HG02852 (cell line): ENCODE data around the gene SLC45A1.
"Not testable (repeated sequence)": the region's sequence is repeated elsewhere in the genome, so short reads cannot be mapped to it uniquely, and the experiment has no call there.

Source experiments
- ATAC-seq: cut with Tn5 transposase; IDR thresholded peaks from one replicate; pipeline ENCODE4 v1.9.1; 2021; ENCODE audit warnings: mild to moderate bottlenecking, moderate library complexity; ENCODE audit not compliant: unreplicated experiment

SLC45A1 gene

DNA sequence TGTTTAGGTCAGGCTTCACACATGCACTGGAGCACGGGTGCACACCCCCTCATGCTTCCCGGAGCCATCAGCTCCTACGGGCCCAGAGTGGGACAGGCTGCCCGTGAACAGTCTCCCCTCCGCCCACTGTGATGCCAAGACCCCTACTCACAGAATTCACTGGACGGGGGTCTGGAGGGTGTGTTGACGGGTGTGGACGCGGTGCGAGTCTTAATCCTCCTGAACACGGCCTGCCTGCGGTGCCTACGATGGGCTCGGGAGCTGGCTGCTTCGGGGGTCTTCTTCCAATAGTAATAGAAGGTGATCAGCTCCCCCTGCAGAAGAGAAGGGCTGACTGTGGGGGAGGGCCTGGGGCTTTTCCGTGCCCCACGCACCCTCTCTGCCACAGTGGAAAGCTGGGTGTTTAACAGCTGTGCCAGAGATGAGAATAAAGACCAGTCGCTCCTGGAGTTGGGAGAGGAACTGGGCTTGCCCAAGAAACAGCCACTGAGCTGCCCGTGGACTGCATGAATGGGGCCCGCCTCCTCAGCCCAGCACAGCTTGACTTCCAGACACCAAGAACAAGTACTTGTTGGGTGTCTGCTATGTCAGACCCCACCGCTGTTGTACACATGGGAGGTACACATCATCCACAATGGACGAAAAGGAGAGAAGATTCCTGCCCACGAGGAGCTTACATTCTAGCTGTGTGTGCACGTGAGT, 47.9 kb downstream of the SLC45A1 start:
- no peak for ATAC-seq

DNA sequence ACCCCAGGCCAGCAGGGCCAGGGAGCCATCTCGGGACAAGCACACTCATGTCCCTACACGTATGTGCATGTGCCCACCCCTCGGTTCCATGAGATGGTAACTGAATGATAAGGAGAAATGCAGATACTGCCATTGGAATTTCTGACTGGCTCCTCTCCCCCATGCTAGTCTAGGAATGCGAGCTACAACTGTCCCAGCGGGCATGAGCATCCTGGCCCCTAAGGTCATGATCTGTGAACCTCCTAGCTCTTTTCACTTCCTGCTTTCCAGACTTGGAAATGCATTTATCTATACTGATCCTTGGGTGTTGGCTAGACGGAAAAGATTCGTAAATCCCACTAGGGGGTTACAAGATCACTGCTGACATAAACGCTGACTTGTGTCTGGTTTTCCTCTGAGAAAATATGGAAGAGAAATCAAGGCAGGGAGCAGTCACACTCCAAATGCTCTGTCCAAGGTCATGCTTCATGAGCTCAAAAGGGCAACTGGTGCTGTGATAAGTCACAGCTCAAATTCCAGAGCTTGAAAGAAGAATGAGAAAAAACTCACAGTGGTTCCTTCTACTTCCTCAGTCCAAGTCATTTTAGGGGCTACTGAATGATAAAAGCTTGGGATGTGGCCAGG, 49.8 kb downstream of the SLC45A1 start:
- ATAC-seq, result no peak

DNA sequence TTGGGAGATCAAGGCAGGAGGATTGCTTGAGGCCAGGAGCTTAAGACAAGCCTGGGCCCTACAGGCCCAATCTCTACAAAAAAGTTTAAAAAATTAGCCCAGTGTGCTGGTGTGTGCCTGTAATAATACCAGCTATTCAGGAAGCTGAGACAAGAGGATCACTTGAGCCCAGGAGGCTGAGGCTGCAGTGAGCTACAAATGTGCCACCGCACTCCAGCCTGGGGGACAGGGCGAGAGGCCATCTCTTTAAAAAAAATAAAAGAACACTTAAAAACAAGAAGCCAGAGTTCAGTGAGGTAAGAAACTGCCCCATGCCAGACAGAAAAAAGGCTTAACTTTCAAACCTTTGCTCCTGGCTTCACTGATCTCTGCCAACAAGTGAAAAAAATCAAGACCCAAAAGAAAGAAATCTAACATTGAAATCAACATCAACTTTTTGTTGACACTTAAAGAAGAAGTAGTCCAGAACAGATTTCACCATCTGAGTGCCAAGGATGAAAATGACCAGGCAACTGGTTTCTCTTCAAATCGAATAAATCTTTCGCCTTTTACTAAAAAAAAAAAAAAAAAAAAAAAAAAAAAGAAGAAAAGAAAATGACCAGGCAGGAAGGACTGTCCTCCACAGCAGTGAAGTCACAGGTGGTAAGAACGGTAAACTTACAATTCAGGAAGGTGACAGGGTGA, 51.2 kb downstream of the SLC45A1 start:
- no peak for ATAC-seq

DNA sequence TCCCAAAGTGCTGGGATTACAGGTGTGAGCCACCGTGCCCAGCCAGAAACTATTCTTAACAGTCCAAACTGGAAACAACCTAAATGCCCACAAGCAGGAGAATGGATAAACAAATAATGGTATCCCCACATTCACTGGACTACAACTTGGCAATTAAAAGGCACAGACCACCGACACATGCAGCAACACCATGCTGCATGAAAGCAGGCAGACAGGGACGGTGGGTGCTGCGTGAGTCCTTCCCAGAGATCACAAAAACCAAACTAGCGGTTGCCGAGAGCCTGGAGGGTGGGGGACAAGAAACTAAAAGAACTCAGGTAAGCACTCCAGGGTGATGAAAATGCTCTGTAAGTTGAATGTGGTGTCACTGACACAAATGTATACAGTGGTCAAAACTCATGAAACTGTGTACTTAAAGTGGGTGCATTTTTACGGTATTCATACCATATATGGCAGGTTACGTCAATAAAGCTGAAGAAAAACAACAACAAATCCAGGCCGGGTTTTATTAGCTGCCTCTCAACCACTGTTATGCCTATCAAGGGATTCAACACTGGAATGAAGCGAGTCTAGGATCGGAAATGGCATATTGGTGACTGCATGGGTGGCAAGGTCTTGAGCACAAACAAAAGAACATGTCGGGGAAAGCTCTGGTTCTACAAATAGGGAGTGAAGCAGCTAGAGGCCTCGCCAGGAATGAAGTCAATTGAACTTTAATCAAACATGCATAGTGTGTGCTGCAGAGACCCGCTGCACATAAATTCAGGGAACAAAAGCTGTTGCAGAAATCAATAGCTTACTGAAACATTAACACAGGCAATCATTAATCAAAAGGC, 52.4 kb downstream of the SLC45A1 start:
- ATAC-seq, result no peak

DNA sequence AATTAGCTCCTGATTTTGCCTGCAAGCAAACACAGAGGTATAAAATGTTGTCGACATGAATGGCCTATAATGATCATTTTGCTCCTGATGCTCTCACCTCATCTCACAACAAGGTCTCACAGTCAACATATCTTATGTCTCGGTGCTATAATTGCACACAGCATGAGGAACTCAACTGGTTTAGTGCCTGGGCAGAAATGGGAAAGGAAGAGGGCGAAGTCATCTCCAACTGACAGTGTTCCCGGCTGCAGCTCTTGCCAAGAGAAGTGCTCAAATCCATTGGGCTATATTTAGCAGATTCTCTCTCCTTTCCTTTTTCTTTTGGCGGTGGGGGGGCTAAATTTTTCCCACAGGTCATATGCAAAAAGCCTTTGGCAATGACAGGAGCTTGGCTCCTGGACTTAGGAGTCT, 53.0 kb downstream of the SLC45A1 start:
- ATAC-seq, result no peak

DNA sequence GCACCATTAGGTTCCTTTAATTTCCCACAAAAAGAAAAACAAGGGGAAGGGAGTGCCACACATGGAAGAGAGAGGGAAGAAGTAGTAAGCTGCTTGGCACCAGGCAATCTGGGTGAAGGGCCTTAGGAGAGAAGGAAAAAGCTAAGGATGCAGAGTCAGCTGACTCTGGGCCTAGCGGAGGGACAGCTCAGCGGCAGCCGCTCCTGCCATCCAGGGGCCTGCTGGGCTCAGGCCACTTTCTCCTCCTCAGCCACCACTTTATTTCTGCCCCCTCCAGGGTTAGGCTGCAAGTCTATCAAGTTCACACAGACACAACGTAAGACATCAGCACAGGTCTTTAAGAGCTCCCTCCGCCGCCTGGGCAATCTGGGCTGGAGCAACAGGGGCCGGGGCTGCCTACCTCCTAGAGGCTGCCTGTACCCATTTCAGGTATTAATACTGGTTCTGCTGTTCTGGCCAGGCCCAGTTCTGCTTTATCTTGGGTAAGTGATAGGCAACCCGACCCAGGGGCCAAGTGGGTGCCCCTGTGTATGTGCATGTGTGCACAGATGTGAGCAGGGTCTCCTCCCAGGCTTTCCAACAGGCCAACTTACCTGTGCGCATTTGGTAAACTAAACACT, 53.6 kb downstream of the SLC45A1 start:
- ATAC-seq, result no peak

DNA sequence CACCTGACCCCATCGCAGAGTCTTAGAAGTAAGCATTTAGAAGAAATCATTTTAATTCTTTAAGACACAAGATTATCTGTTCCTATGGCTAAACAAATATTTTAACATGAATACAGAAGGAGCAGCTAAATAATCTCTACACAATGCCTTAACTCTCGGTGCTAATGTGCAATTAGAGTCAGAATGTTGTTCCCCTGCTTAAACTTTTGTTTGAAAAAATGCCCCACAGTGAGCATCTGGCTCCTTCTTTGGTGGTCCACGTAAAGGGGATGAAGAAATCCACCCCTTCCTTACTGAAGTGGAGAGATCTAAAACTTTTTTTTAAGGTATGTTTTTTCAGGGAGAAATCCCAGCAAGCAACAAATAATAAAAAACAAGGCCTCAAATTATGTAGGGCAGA, 55.2 kb downstream of the SLC45A1 start:
- ATAC-seq, result no peak

DNA sequence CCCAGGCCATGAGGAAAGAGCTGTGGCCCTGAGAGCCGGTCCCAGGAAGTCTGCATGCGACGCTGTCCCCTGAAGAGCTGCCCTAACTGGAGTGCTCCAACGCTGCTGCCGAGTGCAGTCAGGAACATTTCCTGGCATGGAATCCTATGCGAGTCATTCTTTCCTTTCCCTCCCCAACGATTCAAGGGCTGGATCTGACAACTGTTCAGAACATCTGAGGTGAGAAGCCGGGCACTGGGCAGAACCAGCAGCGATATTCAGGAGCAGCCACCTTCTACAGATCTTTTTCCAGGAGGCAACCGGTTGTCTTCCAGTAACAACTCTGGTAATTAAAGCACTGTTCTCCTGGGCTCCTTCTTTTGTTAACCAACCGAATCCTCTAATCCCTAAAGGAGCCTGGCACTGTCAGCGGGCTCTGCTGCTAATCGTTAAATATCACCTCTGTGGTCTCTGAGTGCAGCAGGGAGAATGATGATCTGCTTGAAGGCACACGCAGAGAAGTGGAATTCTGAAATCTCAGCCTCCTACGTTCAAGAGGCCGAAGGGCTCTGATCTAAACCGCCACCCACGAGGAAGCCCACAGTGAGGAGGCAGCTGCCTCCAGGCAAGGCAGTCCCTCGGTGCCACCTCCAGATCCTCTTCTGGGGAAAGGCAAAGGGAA, 55.8 kb downstream of the SLC45A1 start:
- no peak for ATAC-seq

DNA sequence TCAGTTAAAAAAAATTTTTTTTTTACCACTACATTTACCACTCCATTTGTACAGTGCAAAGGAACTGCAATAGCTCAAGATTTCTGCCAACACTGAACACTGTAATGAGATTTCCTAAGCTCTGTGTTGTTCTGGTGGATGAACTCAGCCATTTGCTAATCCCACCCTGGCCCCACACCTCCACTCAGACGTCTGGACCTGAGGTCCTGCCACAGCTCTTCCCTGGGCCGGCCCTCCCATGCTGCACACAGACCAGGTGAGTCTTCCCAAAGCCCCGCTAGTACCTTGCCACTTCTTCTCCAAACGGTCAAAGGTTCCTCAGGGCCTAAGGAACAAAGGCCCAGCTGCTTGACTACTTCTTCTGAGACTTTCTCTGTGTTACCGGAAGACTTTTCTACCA, 56.4 kb downstream of the SLC45A1 start:
- no peak for ATAC-seq

DNA sequence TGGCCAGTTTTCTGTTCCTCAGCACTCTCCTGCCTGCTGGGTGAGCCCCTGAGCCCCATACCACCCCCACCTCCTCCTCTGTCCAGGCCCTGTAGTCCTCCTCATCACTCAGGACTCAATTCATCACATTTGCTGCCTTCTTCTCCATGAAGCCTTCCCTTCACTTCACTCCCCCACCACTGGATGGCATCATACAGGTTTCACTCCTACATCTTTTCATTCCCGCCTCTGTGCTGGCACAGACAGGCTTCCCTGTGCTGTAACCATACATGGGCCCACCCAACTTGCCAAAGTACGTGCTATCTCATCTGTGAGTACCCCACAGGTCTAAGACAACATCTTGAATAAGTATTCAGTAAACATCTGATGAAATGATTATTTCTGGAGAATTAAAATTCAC, 56.9 kb downstream of the SLC45A1 start:
- no peak for ATAC-seq

DNA sequence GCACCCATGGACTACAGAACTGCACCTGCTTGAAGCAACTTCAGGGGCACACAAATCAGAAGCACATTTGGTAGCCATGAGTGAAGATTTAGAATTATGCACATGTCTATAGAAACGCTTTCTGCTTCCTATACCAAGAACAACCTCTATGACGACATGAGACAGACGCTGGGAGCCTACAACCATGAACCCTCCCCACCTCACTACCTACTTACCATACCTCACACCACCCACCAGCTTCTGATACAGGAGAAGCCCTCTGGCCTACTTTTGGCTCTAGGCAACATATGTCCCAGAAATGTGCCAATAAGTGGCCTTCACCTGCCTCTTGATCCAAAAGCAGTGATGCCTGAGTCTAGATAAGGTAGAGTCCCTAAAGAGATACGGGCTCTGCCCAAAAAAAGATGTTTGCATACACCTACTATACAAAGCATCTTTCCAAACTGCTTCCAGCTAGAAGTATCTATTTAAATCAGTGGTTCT, 58.5 kb downstream of the SLC45A1 start:
- ATAC-seq, result no peak

DNA sequence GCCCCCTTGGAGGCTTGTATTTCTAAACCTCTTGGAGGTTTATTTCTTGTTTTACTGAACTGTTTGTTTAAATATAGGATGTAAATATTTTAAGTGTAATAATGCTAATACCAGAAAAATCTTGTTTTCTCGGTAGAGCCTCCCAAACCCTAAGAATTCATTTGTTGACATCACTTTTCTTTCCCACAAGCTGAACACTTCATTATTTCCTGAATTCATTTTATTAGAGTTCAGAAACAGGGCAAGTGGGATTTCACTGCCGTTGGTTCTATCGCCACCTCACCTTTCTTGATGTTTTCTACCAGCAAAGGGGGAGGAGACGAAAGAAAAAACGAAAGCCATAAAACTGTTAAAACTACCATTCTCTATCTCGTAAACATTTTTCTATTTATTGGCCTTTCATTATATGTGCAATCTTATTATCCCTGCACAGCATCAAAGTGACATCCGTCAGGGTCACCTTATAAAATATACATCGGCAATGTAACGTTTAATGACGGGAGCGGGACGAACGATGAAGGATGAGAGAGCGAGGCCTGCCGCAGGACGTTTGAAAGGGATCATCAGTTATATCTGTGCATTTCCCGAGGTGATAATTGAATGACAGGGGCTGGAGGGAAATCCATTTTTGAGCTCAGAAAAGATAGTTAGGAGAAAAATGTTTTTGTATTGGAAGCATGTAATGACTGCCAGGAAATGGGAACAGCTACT, 59.5 kb downstream of the SLC45A1 start:
- no peak for ATAC-seq

DNA sequence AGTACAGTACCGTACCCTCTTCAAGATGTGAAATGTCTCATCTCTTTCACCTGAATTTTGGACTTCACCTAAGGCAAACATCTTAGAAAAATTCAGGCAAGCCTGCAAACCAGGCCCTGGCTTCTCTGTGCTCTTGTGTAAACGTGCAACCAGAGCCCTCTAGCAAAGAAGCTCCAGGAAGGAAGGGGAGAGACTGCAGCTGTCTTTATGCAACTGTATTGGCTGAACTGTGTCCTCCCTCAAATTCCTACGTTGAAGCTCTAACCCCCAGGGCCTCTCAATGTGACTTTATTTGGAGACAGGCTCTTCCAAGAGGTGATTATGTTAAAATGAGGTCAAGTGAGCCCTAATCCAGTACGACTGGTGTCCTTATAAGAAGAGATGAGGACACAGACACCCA, 60.3 kb downstream of the SLC45A1 start:
- no peak for ATAC-seq

DNA sequence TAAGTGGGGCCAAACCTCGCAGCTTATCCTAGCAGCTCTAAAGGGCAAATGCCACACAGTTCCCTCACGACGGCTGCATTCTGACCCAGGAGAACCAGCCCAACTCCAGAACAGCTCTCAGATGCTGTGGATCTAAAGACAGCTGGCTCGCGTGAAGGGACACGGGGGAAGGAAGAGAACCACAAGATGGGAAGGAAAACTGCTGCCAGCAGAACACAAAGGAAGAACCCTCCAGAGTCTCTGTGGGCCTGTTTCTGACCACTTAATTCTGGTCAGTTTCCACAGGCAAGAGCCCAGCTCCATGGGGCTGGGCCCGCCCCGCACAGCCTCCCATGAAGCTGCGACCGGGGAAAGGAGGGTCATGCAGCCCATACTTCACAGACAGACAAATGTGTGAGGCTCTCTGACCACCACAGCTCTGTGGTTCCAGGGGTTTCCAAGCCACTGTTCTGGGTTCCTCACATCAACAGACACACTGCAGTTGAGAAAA, 61.1 kb downstream of the SLC45A1 start:
- ATAC-seq, result no peak

DNA sequence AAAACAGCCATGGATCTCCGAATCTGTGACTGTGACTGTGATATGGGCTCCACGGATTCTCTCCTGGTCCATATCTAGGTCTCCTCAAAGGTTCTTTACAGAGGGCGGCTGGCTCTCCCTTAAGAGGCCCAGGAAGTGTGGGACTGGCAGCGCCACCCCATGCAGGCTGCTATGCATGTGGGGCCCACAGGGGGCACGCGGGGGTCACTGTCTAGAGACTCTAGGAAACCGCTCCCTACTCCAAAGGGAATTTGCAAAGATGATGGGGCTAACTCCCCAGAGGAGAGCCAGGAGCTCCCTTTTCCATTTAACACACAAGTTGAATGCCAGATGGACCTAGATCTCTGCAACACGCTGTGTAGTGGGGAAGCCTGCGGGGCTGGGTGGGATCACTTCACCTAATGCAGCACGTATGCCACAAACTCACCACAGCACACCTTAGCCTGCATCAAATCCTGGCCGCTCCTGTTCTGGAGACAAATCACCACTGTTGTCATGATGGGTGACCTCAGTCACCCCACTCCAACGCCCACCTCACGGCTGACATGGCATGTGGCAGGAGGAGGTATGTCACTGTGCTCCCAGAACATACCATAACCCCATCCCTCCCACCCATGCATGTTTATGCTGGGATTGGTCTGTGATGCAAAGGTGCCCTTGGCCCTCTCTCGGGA, 61.7 kb downstream of the SLC45A1 start:
- ATAC-seq, result no peak

DNA sequence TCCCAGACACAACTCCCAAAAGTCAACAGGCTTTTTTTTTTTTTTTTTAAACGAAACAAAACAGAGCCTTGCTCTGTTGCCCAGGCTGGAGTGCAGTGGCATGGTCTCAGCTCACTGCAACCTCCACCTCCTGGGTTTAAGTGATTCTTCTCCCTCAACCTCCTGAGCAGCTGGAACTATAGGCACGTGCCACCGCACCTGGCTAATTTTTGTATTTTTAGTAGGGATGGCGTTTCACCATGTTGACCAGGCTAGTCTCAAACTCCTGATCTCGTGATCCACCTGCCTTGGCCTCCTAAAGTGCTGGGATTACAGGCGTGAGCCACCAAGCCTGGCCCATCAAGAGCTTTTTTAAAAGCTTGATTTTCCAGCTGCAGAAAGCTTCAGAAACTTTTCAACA, 62.4 kb downstream of the SLC45A1 start:
- not testable (repeated sequence) for ATAC-seq

DNA sequence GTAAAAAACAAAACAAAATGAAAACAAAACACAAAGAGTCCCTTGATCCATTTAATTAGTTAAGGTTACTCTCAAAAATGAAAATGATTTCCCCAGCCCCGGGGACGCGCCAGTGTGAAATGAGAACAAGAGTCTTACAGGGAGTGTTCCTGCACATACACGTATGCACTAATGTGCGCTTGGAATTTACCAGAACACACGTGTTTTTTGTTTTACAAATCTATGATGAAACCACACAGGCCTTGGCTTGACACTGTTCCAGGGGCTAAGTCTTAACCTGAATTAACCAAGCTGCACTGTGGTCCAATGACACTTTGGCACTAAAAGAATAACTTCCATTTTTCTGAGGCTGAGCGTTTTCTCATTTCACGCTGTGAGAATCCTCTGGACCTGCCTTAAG, 63.7 kb downstream of the SLC45A1 start:
- ATAC-seq, result no peak

DNA sequence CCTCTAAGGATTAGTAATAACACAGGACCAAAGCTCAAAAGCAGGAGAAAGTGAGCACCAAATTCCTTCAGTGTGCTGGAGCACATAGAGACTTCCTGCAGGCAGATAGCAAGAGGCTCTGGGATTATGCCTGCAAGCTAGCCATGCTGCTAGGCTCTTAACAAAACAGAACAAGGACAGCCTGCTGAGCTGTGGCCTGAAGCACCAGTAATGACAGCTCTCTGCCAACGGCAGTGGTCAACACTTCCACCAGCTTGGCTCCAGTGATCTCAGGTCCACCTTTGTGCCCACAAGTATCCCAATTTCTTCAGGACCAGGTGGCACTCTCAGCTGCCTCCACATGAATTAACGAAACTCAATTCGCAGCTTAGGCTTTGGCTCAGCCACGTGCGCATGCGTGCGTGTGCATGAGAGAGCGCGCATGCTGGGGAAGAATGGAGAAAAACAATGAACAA, 64.2 kb downstream of the SLC45A1 start:
- ATAC-seq, result no peak
